Endothelial cell of umbilical vein (primary cell): ENCODE data around the gene CTTNBP2. TPM values are rescaled to one million over a fixed set of nuclear protein-coding genes. Genes with fewer than 3 reads are reported as not detected.

Source experiments
- BruUV-seq: library from RNA; stranded (reverse); fragments of 400-500 nt; replicated peaks from 2 replicates; lab custom pipeline; 2021; lab: Mats Ljungman, UMichigan
- CTCF ChIA-PET: fragments of 300-600, 350-600 bp; sonication (Branson Sonifier 250); formaldehyde crosslinking; loops from one replicate; lab custom pipeline; 2021; ENCODE audit warnings: antibody characterized with exemption, inconsistent platforms; lab: Charles Lee
- POLR2A ChIA-PET: fragments of 300-600, 350-600 bp; sonication (Branson Sonifier 250); formaldehyde crosslinking; loops from one replicate; lab custom pipeline; 2021; ENCODE audit warnings: antibody characterized with exemption, inconsistent platforms; lab: Charles Lee
- DNase-seq: peaks from one replicate; pipeline ENCODE4 v3.0.0-alpha.2; 2011; ENCODE audit warnings: low read depth, low spot score
- FAIRE-seq: peaks from 2 replicates; lab custom pipeline; 2011; peaks lifted over from hg19 to GRCh38; lab: Jason Lieb, UNC
- H2AFZ ChIP-seq: 2 replicates; pipeline ENCODE4 v1.6.0; 2012; ENCODE audit warnings: low read depth, low read length, control low read depth, inconsistent platforms
- H3K27ac ChIP-seq: 2 replicates; pipeline ENCODE4 v1.5.1; 2011; ENCODE audit warnings: low read depth, mild to moderate bottlenecking, control low read depth, low read length, moderate library complexity; ENCODE audit not compliant: insufficient read depth
- H3K27me3 ChIP-seq, 2 experiments: 2 replicates each; pipeline versions ENCODE4 v1.6.0 to v1.6.1; 2011; ENCODE audit warnings: low read length in 2 of 2, mixed read lengths in 1 of 2; ENCODE audit not compliant: control insufficient read depth in 2 of 2, insufficient read depth in 2 of 2
- H3K36me3 ChIP-seq, 2 experiments: 2 replicates in 1 of 2; 3 replicates in 1 of 2; pipeline ENCODE4 v1.5.1; 2011; ENCODE audit warnings: low read length in 2 of 2, mild to moderate bottlenecking in 1 of 2, moderate library complexity in 1 of 2; ENCODE audit not compliant: control insufficient read depth in 2 of 2, insufficient read depth in 2 of 2; ENCODE audit errors: extremely low read depth in 1 of 2
- H3K4me1 ChIP-seq: 3 replicates; pipeline ENCODE4 v1.5.1; 2011; ENCODE audit warnings: mild to moderate bottlenecking, low read length; ENCODE audit not compliant: control insufficient read depth, insufficient read depth; ENCODE audit errors: extremely low read depth
- H3K4me2 ChIP-seq: 2 replicates; pipeline ENCODE4 v1.6.1; 2011; ENCODE audit warnings: low read length, control low read depth, mixed read lengths; ENCODE audit not compliant: insufficient read depth
- H3K4me3 ChIP-seq, 3 experiments: fragments of 200-600 bp in 1 of 3; sonication (generic), shearing (Covaris generic) in 1 of 3; replicated peaks in 1 of 3; 2 replicates each; pipeline ENCODE4 v1.5.1; 2011 to 2016; ENCODE audit warnings: control low read depth in 3 of 3, low read length in 3 of 3, mild to moderate bottlenecking in 2 of 3, inconsistent platforms in 1 of 3, low read depth in 1 of 3, moderate library complexity in 1 of 3; ENCODE audit not compliant: insufficient read depth in 1 of 3
- H3K79me2 ChIP-seq: 2 replicates; pipeline ENCODE4 v1.6.0; 2012; ENCODE audit warnings: low read length, inconsistent platforms; ENCODE audit not compliant: control insufficient read depth, insufficient read depth
- H3K9ac ChIP-seq: replicated peaks from 2 replicates; pipeline ENCODE3; 2011; ENCODE audit warnings: low read length, control low read depth; ENCODE audit not compliant: insufficient read depth; ENCODE audit errors: extremely low read depth
- H3K9me1 ChIP-seq: replicated peaks from 3 replicates; pipeline ENCODE4 v1.6.0; 2011; ENCODE audit warnings: mild to moderate bottlenecking, low read length; ENCODE audit not compliant: control insufficient read depth, insufficient read depth; ENCODE audit errors: extremely low read depth
- H3K9me3 ChIP-seq: replicated peaks from 2 replicates; pipeline ENCODE4 v1.5.1; 2012; ENCODE audit warnings: low read length, inconsistent platforms; ENCODE audit not compliant: control insufficient read depth, insufficient read depth
- H4K20me1 ChIP-seq: replicated peaks from 2 replicates; pipeline ENCODE3; 2011; ENCODE audit warnings: mild to moderate bottlenecking, low read length; ENCODE audit not compliant: control insufficient read depth, insufficient read depth; ENCODE audit errors: extremely low read depth
- EZH2 ChIP-seq: IDR thresholded peaks from 2 replicates; pipeline ENCODE4 v1.6.1; 2012; ENCODE audit warnings: borderline replicate concordance, low read depth, mild to moderate bottlenecking, moderate library complexity, low read length, inconsistent platforms; ENCODE audit not compliant: severe bottlenecking
- FOS ChIP-seq: IDR thresholded peaks from 2 replicates; pipeline ENCODE4 v1.6.1; 2011; ENCODE audit warnings: mild to moderate bottlenecking, low read length, moderate library complexity, borderline replicate concordance; ENCODE audit not compliant: insufficient read depth
- GATA2 ChIP-seq: IDR thresholded peaks from 2 replicates; pipeline ENCODE4 v1.7.0; 2011; ENCODE audit warnings: low read depth, mild to moderate bottlenecking, moderate library complexity, mixed read lengths, low read length; ENCODE audit not compliant: insufficient read length, insufficient read depth
- JUN ChIP-seq: IDR thresholded peaks from 2 replicates; pipeline ENCODE4 v1.6.1; 2011; ENCODE audit warnings: borderline replicate concordance, low read depth; ENCODE audit not compliant: insufficient read length, insufficient read depth
- MYC ChIP-seq: IDR thresholded peaks from one replicate; pipeline ENCODE4 v1.6.1; 2011; ENCODE audit warnings: mild to moderate bottlenecking, low read depth, low read length
- POLR2A ChIP-seq: IDR thresholded peaks from 2 replicates; pipeline ENCODE4 v1.6.1; 2012; ENCODE audit warnings: low read depth, mild to moderate bottlenecking, control low read depth, low read length
- POLR2AphosphoS5 ChIP-seq: IDR thresholded peaks from 2 replicates; pipeline ENCODE4 v1.6.1; 2012; ENCODE audit warnings: low read depth, mild to moderate bottlenecking, control low read depth, low read length, moderate library complexity; ENCODE audit not compliant: insufficient read depth
- dilution Hi-C: fragments of 300-500 bp; cut with MboI; formaldehyde crosslinking; loops from one replicate; pipeline ENCODE4 v1.15.0; 2019; ENCODE audit warnings: low sequenced_read_pairs; ENCODE audit not compliant: extremely low pct_ligation_motif_present
- intact Hi-C: fragments of 100-400 bp; cut with micrococcal nuclease; formaldehyde crosslinking; loops from one replicate; pipeline ENCODE4 v1.10.0; 2022
- polyA plus RNA-seq, 4 experiments: library from polyadenylated mRNA; depleted of rRNA in 3 of 4; stranded (reverse) in 3 of 4; unstranded in 1 of 4; fragments of >200 nt; gene quantifications; 2 replicates each; pipeline versions ENCODE4 v1.2.1 to v1.2.3, GENCODE V29; 2011 to 2012; ENCODE audit warnings: missing spikeins in 1 of 4
- total RNA-seq: library from RNA; stranded (reverse); gene quantifications from 2 replicates; pipeline ENCODE4 v1.2.3, GENCODE V29; 2021
- TF ChIP-seq, protein P1 (sequence below), 2 donors: IDR thresholded peaks; 1 replicate in 1 of 2; 2 replicates in 1 of 2; pipeline ENCODE4 v1.5.1; 2011; ENCODE audit warnings: low read length in 2 of 2, mild to moderate bottlenecking in 2 of 2, moderate library complexity in 2 of 2, control low read depth in 1 of 2, inconsistent platforms in 1 of 2, low read depth in 1 of 2; ENCODE audit not compliant: insufficient read depth in 1 of 2; ENCODE audit errors: extremely low read depth in 1 of 2
- TF ChIP-seq, protein P2 (sequence below): IDR thresholded peaks from 2 replicates; pipeline ENCODE4 v1.6.1; 2011; ENCODE audit not compliant: insufficient read depth, insufficient read length

The CTTNBP2 gene
- total and polyA plus RNA-seq, 2 donors (not counting 3 experiments of a cell fraction or from before 2014, with no cell fraction given), result 0.08 to 0.35 TPM

DNA sequence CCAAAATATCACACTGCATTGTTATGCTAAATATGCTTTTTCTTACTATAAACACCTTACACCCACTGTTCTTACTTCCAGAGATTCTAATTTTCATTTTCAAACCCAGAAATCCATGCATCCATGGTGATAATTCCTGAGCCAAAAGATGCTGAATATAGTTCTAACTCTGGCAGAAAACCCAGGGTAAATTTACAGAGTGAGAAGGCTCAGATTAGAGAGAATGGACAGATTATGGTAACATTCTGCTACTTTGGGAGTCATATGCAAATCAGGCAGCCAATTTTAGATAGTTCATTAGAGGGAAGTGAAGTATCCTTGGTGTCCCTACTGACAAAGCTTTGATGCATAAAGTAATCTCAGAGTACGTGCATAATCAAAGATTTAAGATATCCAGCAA is 15.4 kb upstream of the CTTNBP2 start:
- Histone ChIP-seq H3K9me3 (no peaks in the 10 kb centered on the region), H3K27me3 (no peaks in the 10 kb centered on the region), H3K4me2 (no peak overlapping the region), H2AFZ (no peak overlapping the region), H3K4me3 (no peak overlapping the region), H3K79me2 (no peaks in the 10 kb centered on the region), H3K36me3 (no peaks in the 10 kb centered on the region), H3K9me1 (no peaks in the 10 kb centered on the region), H3K27ac (no peak overlapping the region), H4K20me1 (no peaks in the 10 kb centered on the region), H3K4me1 (no peaks in the 10 kb centered on the region), H3K9ac (no peak overlapping the region)
- BruUV-seq, result no TSS peak
- ChIA-PET POLR2A (no interaction called here), CTCF (no interaction called here)
- dilution Hi-C loops (no loop called here), intact Hi-C loops (no loop called here)
- DNase-seq (no peak), FAIRE-seq (no peak)
- TF ChIP-seq, protein P1, sequence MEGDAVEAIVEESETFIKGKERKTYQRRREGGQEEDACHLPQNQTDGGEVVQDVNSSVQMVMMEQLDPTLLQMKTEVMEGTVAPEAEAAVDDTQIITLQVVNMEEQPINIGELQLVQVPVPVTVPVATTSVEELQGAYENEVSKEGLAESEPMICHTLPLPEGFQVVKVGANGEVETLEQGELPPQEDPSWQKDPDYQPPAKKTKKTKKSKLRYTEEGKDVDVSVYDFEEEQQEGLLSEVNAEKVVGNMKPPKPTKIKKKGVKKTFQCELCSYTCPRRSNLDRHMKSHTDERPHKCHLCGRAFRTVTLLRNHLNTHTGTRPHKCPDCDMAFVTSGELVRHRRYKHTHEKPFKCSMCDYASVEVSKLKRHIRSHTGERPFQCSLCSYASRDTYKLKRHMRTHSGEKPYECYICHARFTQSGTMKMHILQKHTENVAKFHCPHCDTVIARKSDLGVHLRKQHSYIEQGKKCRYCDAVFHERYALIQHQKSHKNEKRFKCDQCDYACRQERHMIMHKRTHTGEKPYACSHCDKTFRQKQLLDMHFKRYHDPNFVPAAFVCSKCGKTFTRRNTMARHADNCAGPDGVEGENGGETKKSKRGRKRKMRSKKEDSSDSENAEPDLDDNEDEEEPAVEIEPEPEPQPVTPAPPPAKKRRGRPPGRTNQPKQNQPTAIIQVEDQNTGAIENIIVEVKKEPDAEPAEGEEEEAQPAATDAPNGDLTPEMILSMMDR (IDR thresholded peaks at IDR 0.05; ENCODE audit: extremely low read depth in 1 of 2, insufficient read depth in 1 of 2, low read depth in 1 of 2, low read length in 2 of 2), result no peak
- TF ChIP-seq, protein P2, sequence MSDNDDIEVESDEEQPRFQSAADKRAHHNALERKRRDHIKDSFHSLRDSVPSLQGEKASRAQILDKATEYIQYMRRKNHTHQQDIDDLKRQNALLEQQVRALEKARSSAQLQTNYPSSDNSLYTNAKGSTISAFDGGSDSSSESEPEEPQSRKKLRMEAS, result no peak
- TF ChIP-seq FOS, result no peak
- TF ChIP-seq MYC, result no peak

DNA sequence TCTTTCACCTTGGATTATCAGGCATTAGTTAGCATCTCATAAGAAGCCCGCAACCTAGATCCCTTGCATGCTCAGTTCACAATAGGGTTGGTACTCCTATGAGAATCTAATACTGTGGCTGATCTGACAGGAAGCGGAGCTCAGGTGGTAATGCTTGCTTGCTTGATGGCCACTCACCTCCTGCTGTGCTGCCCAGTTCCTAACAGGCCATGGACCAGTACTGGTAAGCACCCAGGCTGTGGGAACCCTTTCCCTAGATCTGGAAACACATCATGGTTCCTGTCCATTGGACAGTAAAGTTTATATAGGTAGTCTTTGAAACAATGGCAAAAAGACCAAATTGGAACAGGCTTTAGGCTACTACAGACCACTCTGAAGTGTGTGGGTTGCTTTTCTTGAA is 9.4 kb upstream of the CTTNBP2 start:
- H2AFZ ChIP-seq, result no peak overlapping the region
- no peak overlapping the region for H3K4me3 ChIP-seq
- TF ChIP-seq FOS (no peak), GATA2 (no peak), POLR2A (no peak), POLR2AphosphoS5 (no peak), JUN (no peak), MYC (no peak), EZH2 (no peak)
- TF ChIP-seq, protein P2, result no peak
- TF ChIP-seq, protein P1 (IDR thresholded peaks at IDR 0.05; ENCODE audit: extremely low read depth in 1 of 2, insufficient read depth in 1 of 2, low read depth in 1 of 2, low read length in 2 of 2), result no peak
- ChIA-PET CTCF (no interaction called here), POLR2A (no interaction called here)
- no peaks in the 10 kb centered on the region for H3K79me2 ChIP-seq
- no peak for DNase-seq
- no TSS peak for BruUV-seq
- dilution Hi-C loops, result no loop called here
- H3K9me3 ChIP-seq, result no peaks in the 10 kb centered on the region
- no peaks in the 10 kb centered on the region for H4K20me1 ChIP-seq
- no peaks in the 10 kb centered on the region for H3K27me3 ChIP-seq
- no peak overlapping the region for H3K9ac ChIP-seq
- no peaks in the 10 kb centered on the region for H3K36me3 ChIP-seq
- H3K4me1 ChIP-seq, result no peaks in the 10 kb centered on the region
- no peaks in the 10 kb centered on the region for H3K9me1 ChIP-seq
- no peak overlapping the region for H3K4me2 ChIP-seq
- intact Hi-C loops, result no loop called here
- FAIRE-seq, result no peak
- no peak overlapping the region for H3K27ac ChIP-seq
